Measurements from ENCODE around the gene IGFBP2.

The IGFBP2 gene

DNA sequence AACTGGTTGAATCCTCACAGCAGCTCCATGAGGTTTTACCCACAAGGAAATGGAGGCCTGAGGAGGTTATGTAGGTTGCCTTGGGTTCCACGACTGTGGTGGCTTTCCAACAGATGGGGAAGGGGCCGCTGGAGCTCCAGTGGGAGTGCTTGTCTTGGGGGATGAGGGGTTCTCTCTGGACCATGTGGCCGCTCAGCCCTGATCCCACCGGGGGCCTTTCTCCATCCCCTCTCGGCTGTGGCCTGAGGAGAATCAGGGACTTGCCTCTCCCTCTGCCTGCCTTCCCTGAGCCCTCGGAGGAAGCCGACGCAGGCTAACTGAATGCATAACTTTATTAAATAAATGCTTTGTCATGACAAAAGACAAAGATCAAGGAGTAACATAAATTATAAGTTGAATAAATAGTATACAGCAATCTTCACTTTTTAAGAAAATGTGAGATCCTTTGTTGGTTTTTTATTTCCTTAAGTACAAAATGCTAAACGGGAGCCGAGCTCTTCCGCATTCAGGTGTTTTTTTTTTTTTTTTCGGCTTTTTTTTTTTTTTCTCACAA lies 38.6 kb downstream of the IGFBP2 start:
- no peaks in the 10 kb centered on the region for H3K36me3 Mint-ChIP-seq
- ATAC-seq (ENCODE audit: low read depth) = no peak
- DNase-seq (ENCODE audit: low spot score in 2 of 2) = no peak
- H3K27me3 Mint-ChIP-seq = peaks cover 30% of the 10 kb centered on the region
- H3K27ac Mint-ChIP-seq = no peak overlapping the region
- H3K9me3 Mint-ChIP-seq = no peaks in the 10 kb centered on the region
- H3K4me3 Mint-ChIP-seq = no peak overlapping the region
- H3K4me1 Mint-ChIP-seq = no peaks in the 10 kb centered on the region

DNA sequence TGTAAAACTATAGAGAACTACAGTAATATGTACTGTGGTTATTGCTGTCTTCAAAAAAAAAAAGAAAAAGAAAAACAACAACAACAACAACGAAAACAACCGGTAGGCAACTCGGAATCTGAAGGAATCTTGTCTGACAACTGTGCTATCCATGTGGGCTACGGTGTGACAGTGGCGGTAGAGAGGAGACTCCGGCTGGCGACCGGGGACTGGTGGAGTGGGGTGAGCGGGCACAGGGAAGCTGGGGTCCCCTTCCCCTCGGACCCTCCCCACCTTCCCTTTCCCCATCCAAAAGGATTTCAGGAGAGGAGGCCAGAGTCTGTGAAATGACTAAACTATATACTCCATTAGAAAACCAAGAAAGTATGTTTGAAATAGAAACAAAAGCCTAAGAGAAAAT lies 39.2 kb downstream of the IGFBP2 start:
- no peaks in the 10 kb centered on the region for H3K9me3 Mint-ChIP-seq

DNA sequence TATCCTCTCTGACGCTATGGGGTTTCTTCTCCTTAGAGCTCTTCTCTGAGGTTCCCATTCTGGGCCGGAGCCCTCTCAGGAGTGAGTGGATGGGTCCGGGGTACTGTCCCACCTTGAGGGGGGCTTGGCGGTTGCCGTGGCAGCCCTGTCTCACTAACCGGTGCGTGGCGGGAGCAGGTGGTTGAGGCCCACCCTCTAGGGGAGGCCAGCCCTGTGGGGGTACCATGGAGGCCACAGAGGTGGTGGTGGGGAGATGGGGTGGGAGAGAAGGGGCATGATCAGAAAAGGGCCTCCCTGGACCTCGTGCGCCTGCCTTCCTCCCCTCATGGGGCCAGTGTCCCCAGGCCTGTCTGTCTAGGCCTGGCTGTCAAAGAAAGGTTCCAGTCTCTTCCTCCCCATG lies 39.8 kb downstream of the IGFBP2 start:
- no peak for ATAC-seq (ENCODE audit: low read depth)
- no peak overlapping the region for H3K27ac Mint-ChIP-seq
- H3K9me3 Mint-ChIP-seq = no peaks in the 10 kb centered on the region
- no peak overlapping the region for H3K4me3 Mint-ChIP-seq
- peaks cover 30% of the 10 kb centered on the region for H3K27me3 Mint-ChIP-seq
- DNase-seq (ENCODE audit: low spot score in 2 of 2) = no peak
- H3K4me1 Mint-ChIP-seq = no peaks in the 10 kb centered on the region
- H3K36me3 Mint-ChIP-seq = no peaks in the 10 kb centered on the region

More for the DNA sequence above, 39.2 kb downstream of the IGFBP2 start:
- Mint-ChIP-seq H3K36me3 (no peaks in the 10 kb centered on the region), H3K27ac (no peak overlapping the region), H3K4me1 (no peaks in the 10 kb centered on the region), H3K27me3 (peaks cover 30% of the 10 kb centered on the region), H3K4me3 (no peak overlapping the region)
- DNase-seq (ENCODE audit: low spot score in 2 of 2) (no peak), ATAC-seq (ENCODE audit: low read depth) (no peak)

DNA sequence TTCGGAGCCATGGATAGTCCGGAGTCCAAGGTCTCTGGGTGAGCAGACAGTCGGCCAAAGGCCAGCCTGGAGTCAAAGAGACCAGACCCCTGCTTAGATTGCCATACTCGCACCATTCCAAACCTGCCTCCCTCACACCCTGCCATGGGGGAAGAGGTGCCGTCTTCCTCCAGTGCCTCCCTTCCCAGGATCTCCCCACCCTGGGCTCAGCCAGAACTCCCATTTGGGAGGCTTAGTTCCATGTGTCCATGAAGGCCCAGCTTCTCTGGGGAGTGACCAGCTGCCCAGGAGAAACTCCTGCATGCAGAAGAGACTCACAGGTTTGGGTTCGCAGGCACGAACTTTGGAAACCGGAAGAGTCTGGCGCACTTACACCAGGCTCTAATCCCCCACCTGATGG lies 40.4 kb downstream of the IGFBP2 start:
- DNase-seq (ENCODE audit: low spot score in 2 of 2) = no peak
- Mint-ChIP-seq H3K4me1 (no peaks in the 10 kb centered on the region), H3K27ac (no peak overlapping the region), H3K4me3 (no peak overlapping the region), H3K36me3 (no peaks in the 10 kb centered on the region), H3K27me3 (peaks cover 26% of the 10 kb centered on the region), H3K9me3 (no peaks in the 10 kb centered on the region)
- no peak for ATAC-seq (ENCODE audit: low read depth)

DNA sequence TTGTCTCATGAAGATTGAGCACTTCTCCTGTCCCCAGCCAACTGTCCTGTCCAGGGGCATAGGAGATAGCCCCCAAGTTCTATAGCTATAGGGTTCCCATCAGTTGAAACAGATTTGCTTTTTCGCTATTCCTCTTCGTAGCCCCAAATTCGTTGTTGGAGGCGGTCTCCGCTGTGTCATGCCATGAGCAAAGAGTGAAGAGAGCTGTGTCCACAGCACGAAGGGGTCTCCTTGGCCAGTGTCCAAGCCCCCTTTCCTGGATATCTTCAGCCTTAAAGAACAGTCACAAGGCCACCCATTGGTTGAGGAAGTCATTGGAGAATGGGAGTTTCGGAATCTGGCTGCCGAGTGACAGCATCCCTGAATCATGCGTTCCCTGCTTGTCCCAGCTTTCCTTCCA lies 41.2 kb downstream of the IGFBP2 start:
- no peak overlapping the region for H3K4me3 Mint-ChIP-seq
- H3K4me1 Mint-ChIP-seq = no peaks in the 10 kb centered on the region
- H3K27me3 Mint-ChIP-seq = peaks cover 23% of the 10 kb centered on the region
- ATAC-seq (ENCODE audit: low read depth) (no peak), DNase-seq (ENCODE audit: low spot score in 2 of 2) (no peak)
- H3K9me3 Mint-ChIP-seq = no peaks in the 10 kb centered on the region
- H3K36me3 Mint-ChIP-seq = no peaks in the 10 kb centered on the region
- H3K27ac Mint-ChIP-seq = no peak overlapping the region

DNA sequence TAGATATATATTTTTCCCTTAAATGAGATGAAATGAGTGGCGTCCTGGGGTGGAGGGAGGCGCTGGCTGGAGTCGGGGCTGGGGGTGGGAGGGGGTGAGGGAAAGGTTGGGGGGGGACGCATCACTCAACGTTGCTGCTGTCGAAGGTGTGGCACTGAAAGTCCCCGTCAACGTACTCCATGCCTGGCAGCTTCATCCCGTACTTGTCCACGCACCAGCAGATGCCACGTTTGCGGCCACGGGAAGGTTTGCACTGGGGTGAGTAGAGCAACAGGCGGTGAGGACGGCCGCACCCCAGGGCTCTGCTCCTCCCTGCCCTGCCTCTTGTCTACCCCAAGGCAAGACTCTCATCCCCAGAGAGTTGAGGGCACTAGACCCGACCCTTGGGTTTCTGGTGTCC lies 43.4 kb downstream of the IGFBP2 start:
- no peak overlapping the region for H3K4me3 Mint-ChIP-seq
- no peaks in the 10 kb centered on the region for H3K36me3 Mint-ChIP-seq
- no peak for DNase-seq (ENCODE audit: low spot score in 2 of 2)
- no peaks in the 10 kb centered on the region for H3K9me3 Mint-ChIP-seq
- peaks cover 16% of the 10 kb centered on the region for H3K27me3 Mint-ChIP-seq
- H3K27ac Mint-ChIP-seq = no peak overlapping the region
- ATAC-seq (ENCODE audit: low read depth) = no peak
- H3K4me1 Mint-ChIP-seq = no peaks in the 10 kb centered on the region

DNA sequence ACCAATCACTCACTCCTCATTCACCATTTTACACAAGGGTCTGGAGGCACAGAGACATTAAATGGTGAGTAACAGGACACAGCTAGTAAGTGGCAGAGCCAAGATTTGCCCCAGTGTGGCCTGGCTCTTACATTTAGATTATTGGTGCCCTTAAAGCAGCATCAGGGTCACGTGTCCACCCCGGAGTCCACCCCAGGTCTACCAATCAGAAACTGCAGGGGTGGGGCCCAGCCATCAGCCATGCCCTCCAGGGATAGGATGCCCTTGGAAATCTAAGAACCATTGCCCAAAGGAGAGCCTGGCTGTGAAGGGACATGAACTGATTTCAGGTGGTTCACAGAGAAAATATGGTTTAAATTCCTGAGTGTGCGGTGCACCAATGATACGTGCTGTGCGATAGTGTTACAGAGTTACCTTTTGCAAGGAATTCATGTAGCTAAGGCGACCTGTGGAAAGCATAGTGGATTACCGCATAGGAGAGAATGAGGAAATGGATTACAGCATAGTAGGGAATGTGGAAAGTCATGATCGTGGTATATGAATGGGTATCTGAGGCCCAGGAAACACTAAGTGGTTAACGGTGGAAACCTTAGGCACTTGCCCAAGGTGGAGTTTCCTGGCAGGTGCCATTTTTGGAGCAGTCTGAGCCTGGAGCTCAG lies 44.3 kb downstream of the IGFBP2 start:
- H3K4me1 Mint-ChIP-seq = no peaks in the 10 kb centered on the region
- no peak overlapping the region for H3K4me3 Mint-ChIP-seq
- H3K27ac Mint-ChIP-seq = no peak overlapping the region
- ATAC-seq (ENCODE audit: low read depth) (no peak), DNase-seq (ENCODE audit: low spot score in 2 of 2) (no peak)
- no peaks in the 10 kb centered on the region for H3K36me3 Mint-ChIP-seq
- no peaks in the 10 kb centered on the region for H3K9me3 Mint-ChIP-seq
- H3K27me3 Mint-ChIP-seq = peaks cover 20% of the 10 kb centered on the region

DNA sequence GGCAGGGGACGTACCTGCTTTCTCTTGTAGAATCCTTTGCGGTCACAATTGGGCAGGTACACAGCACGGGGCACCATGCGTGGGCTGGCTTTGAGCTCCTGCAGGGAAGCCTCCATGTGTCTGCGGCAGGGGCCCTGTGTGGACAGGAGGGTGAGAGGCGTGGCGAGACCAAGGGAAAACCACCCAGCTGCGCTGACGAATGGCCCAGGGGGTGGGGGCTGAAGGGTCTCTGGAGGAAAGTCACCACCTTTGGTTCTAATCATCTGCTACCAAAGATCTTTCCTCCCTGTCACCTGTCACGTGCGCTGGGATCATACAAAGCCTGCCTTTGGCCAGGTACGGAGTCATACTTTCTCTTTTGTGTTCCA lies 44.9 kb downstream of the IGFBP2 start:
- DNase-seq (ENCODE audit: low spot score in 2 of 2) (no peak), ATAC-seq (ENCODE audit: low read depth) (no peak)
- Mint-ChIP-seq H3K4me3 (no peak overlapping the region), H3K4me1 (no peaks in the 10 kb centered on the region), H3K27me3 (peaks cover 20% of the 10 kb centered on the region), H3K9me3 (no peaks in the 10 kb centered on the region), H3K36me3 (no peaks in the 10 kb centered on the region), H3K27ac (no peak overlapping the region)

DNA sequence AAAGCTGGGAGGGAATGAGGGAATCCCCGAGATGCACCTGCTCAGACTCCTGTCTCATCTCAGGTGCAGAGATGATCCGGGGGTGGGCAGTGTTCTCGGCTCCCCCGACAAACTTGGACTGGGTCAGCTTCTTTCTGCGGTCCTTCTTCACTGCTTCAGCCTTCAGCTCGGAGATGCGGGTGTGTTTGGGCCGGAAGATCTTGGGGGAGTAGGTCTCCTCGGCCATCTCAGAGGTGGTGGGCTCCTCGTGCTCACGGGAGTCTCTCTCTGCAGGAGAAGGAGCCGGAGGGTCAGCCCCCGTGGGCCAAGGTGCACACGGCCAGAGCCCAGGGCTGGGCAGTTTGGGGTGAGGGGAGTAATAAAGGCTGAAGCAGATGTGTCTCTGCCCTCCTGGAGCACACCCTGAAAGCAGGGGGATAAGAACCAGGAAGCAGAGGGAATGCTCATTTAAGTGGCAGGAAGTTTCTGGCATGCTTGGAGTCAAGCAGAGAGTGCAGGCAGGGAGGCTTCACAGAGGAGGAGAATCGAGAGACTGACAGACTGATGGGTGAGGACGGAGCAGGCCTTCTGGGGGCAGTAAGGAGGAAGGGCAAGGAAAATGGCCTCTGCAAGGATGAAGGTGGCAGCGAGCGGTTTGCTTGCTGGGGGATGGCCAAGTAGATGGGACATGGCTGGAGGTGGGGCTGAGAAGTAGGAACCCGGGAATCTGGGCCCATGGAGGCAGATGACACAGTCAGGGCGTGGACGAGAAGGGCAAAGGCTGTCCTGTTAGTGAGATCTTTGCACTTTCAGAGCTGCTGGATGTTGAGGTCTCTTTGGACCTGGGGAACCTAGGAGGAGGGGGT lies 45.8 kb downstream of the IGFBP2 start:
- H3K4me3 Mint-ChIP-seq = no peak overlapping the region
- H3K27me3 Mint-ChIP-seq = peaks cover 23% of the 10 kb centered on the region
- no peak overlapping the region for H3K27ac Mint-ChIP-seq
- no peaks in the 10 kb centered on the region for H3K36me3 Mint-ChIP-seq
- no peaks in the 10 kb centered on the region for H3K9me3 Mint-ChIP-seq
- no peaks in the 10 kb centered on the region for H3K4me1 Mint-ChIP-seq
- no peak for DNase-seq (ENCODE audit: low spot score in 2 of 2)
- ATAC-seq (ENCODE audit: low read depth) = no peak

DNA sequence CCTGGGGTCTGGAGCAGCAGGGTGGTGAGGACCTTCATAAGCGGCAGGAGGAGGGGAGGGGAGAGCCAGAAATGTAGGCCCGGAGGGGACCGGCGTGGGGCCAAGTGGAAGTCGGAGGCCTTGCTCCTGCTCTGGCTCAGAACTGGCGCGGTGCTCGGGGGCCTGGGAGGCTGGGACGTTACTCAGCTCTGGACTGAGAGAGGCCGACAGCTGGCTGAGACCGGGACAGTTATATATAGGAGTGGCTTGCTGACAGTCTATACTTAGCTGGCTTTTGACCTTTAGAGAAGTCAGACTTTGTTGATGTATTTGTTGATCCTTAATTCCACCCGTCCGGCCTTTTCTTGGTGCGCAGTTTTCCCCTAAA lies 46.4 kb downstream of the IGFBP2 start:
- no peak overlapping the region for H3K4me3 Mint-ChIP-seq
- H3K27ac Mint-ChIP-seq = no peak overlapping the region

DNA sequence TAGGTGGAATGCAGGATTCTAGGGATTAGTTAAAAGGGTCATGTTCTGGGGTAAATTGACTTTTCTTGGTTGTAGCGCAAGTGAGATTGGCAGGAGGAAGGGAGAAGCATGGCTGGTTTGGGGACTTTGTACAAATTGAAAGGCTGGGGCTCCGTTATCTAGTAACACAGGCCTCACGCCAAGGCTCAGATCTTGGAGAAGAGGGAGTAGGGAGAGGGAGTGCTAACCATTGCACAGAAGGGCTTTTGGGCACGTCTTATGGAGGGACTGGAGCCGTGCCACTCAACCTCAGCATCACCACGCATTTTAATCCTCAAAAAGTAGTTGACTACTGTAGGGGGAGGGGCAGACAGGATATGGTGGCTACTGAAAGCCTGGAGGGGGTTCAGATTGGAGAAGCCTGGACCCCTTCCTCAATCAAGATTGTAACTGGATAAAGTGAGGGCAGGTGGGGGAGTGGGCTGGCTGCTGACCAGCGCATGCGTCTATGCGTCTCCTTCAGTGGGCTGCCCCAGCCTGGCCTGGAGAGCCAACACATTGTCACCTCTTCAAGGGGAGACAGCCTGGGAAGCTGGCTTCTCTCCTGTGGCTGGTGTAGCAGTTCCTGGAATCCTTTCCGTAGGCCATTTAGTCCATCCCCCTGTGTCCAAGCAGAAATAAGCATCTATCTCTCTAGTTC lies 47.9 kb downstream of the IGFBP2 start:
- no peak overlapping the region for H3K4me3 Mint-ChIP-seq
- H3K27ac Mint-ChIP-seq = no peak overlapping the region
- H3K27me3 Mint-ChIP-seq = peaks cover 23% of the 10 kb centered on the region
- DNase-seq (ENCODE audit: low spot score in 2 of 2) = no peak
- H3K36me3 Mint-ChIP-seq = no peaks in the 10 kb centered on the region
- no peaks in the 10 kb centered on the region for H3K9me3 Mint-ChIP-seq
- no peaks in the 10 kb centered on the region for H3K4me1 Mint-ChIP-seq
- ATAC-seq (ENCODE audit: low read depth) = no peak

More for the DNA sequence above, 46.4 kb downstream of the IGFBP2 start:
- Mint-ChIP-seq H3K36me3 (no peaks in the 10 kb centered on the region), H3K4me1 (no peaks in the 10 kb centered on the region), H3K9me3 (no peaks in the 10 kb centered on the region), H3K27me3 (peaks cover 23% of the 10 kb centered on the region)
- ATAC-seq (ENCODE audit: low read depth) (no peak), DNase-seq (ENCODE audit: low spot score in 2 of 2) (no peak)

DNA sequence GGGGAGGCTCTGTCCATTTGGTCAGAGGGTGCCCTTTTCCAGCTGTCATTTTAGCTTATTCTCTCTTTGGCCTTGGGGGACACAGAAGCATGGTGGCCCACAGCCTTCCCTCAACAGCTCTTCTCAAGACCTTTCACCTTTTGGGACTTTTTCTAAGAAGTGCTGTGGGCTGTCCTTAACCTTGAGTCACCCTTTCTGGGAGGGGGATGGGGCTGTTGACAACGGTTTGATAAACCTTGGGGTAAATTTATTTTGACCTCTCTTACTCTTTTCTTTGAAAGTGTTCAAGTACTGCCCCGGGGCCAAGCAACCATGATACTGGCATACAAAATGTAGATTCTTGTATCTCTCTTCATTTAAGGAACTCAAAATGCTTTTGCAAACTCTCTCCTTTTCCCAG lies 48.5 kb downstream of the IGFBP2 start:
- H3K9me3 Mint-ChIP-seq = no peaks in the 10 kb centered on the region
- peaks cover 21% of the 10 kb centered on the region for H3K27me3 Mint-ChIP-seq
- no peak overlapping the region for H3K27ac Mint-ChIP-seq
- no peak overlapping the region for H3K4me3 Mint-ChIP-seq
- DNase-seq (ENCODE audit: low spot score in 2 of 2) (no peak), ATAC-seq (ENCODE audit: low read depth) (no peak)
- H3K4me1 Mint-ChIP-seq = no peaks in the 10 kb centered on the region
- H3K36me3 Mint-ChIP-seq = no peaks in the 10 kb centered on the region

DNA sequence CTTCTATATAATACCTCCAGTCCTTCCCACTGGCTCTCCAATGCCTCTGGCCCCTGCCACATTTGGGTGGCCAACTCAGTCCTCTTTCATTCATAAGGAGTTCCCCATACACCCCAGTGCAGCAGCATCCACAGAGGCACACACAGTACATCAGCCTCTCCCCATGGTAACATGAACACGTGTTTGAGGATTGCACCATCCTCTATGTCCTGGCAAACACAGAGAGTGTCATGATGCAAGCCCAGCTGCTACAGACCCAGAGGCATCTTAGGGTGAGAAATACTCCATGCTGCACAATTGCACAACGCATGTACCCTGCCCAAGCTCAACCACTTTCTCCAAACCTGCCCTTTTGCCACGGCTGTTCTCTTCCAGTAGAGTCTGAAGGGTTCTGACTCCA lies 50.6 kb downstream of the IGFBP2 start:
- H3K36me3 Mint-ChIP-seq = no peaks in the 10 kb centered on the region
- H3K4me1 Mint-ChIP-seq = no peaks in the 10 kb centered on the region
- no peaks in the 10 kb centered on the region for H3K9me3 Mint-ChIP-seq
- ATAC-seq (ENCODE audit: low read depth) = no peak
- no peak for DNase-seq (ENCODE audit: low spot score in 2 of 2)
- H3K4me3 Mint-ChIP-seq = no peak overlapping the region
- no peak overlapping the region for H3K27ac Mint-ChIP-seq
- peaks cover 20% of the 10 kb centered on the region for H3K27me3 Mint-ChIP-seq

DNA sequence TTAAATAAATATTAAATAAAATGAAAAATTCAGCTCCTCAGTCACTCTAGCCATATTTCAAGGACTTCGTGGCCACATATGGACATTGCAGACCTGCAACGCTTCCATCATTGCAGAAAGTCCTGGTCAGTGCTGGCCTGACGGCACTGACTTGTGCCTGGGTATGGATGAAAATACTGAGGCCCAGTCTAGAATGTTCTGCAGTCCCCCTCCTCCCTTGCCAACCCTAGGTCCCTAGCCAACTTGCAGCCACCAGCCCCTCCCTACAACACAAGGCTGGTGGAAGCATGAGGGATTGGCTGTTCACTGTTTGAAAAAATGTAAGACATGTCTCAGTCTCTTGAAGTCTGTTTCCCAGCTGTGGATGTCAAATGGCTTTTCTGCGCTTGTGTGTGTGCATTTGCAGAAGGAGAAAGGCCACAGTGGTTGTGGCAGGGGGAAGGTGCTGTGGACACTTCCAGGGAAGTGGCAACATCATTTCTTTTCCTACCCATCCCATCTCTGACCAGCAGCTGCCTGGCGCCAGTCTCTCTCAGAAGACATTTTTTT lies 52.2 kb downstream of the IGFBP2 start:
- H3K9me3 Mint-ChIP-seq = no peaks in the 10 kb centered on the region
- H3K27me3 Mint-ChIP-seq = peaks cover 20% of the 10 kb centered on the region
- H3K4me3 Mint-ChIP-seq = no peak overlapping the region
- no peaks in the 10 kb centered on the region for H3K4me1 Mint-ChIP-seq
- no peak for ATAC-seq (ENCODE audit: low read depth)
- DNase-seq (ENCODE audit: low spot score in 2 of 2) = no peak
- H3K27ac Mint-ChIP-seq = no peak overlapping the region
- H3K36me3 Mint-ChIP-seq = no peaks in the 10 kb centered on the region

Measured in memory B cell (primary cell).